ENCODE results near the gene ST8SIA1. TPM values are rescaled to one million over a fixed set of nuclear protein-coding genes. Genes with fewer than 3 reads are reported as not detected.
"Not testable (repeated sequence)": the region's sequence is repeated elsewhere in the genome, so short reads cannot be mapped to it uniquely, and the experiment has no call there.

ST8SIA1 gene
- total and polyA plus RNA-seq, 10 donors: 1.7 to 12.2 (median 5.0) TPM

- no peaks in the 10 kb centered on the region for H3K27me3 ChIP-seq (replicated peaks in 1 of 7)
- no peaks in the 10 kb centered on the region for H3K36me3 ChIP-seq
- no peak for TF ChIP-seq CTCF (IDR thresholded peaks at IDR 0.05 in 8 of 11, conservative IDR thresholded peaks at IDR 0.05 in 3 of 11)
- TF ChIP-seq POLR2AphosphoS5 (IDR thresholded peaks at IDR 0.05): no peak
- no peak for TF ChIP-seq POLR2A (IDR thresholded peaks at IDR 0.05)
- H3K4me3 ChIP-seq: no peak overlapping the region
- intact Hi-C loops (cut with DNase I; ENCODE audit: low total_unique reads): no loop called here
- H3K27ac ChIP-seq: peak overlapping the region in 4 of 8 donors; percentile 22 to 59 (median 34)
- no peak for DNase-seq
- H3K4me1 ChIP-seq: peaks cover 0 to 30% (median 7%) of the 10 kb centered on the region in 6 donors
- no peaks in the 10 kb centered on the region for H3K9me3 ChIP-seq
- 25 to 41% (median 29%) methylated on average over 4 of the region's 4 CpGs for WGBS, 5 donors
Observed at GRCh38 chr12:22164139-22164538, 170.4 kb downstream of the ST8SIA1 start.

- H3K4me1 ChIP-seq: peaks cover 0 to 30% (median 7%) of the 10 kb centered on the region in 6 donors
- intact Hi-C loops (cut with DNase I; ENCODE audit: low total_unique reads): no loop called here
- H3K9me3 ChIP-seq: no peaks in the 10 kb centered on the region
- H3K27me3 ChIP-seq (replicated peaks in 1 of 7): no peaks in the 10 kb centered on the region
- TF ChIP-seq CTCF (IDR thresholded peaks at IDR 0.05 in 8 of 11, conservative IDR thresholded peaks at IDR 0.05 in 3 of 11) (no peak), POLR2AphosphoS5 (IDR thresholded peaks at IDR 0.05) (no peak), POLR2A (IDR thresholded peaks at IDR 0.05) (no peak)
- H3K4me3 ChIP-seq: no peak overlapping the region
- H3K36me3 ChIP-seq: no peaks in the 10 kb centered on the region
- 59 to 71% (median 65%) methylated on average over 3 of the region's 3 CpGs for WGBS, 5 donors
- no peak for DNase-seq
- peak overlapping the region in 3 of 8 donors; percentile 22 to 59 (median 40) for H3K27ac ChIP-seq
Observed at GRCh38 chr12:22163594-22163993, 170.9 kb downstream of the ST8SIA1 start.

GRCh38 chr12:22160396-22161003 lies 174.0 kb downstream of the ST8SIA1 start:
- no peaks in the 10 kb centered on the region for H3K27me3 ChIP-seq (replicated peaks in 1 of 7)
- no peak overlapping the region for H3K4me3 ChIP-seq
- WGBS, 5 donors: 10 to 20% (median 14%) methylated on average over 5 of the region's 5 CpGs
- no peak for DNase-seq
- no peaks in the 10 kb centered on the region for H3K36me3 ChIP-seq
- no peaks in the 10 kb centered on the region for H3K9me3 ChIP-seq
- intact Hi-C loops (cut with DNase I; ENCODE audit: low total_unique reads): no loop called here
- H3K4me1 ChIP-seq: peaks cover 0 to 30% (median 7%) of the 10 kb centered on the region in 6 donors
- H3K27ac ChIP-seq: no peak overlapping the region
- no peak for TF ChIP-seq POLR2AphosphoS5 (IDR thresholded peaks at IDR 0.05)
- no peak for TF ChIP-seq CTCF (IDR thresholded peaks at IDR 0.05 in 8 of 11, conservative IDR thresholded peaks at IDR 0.05 in 3 of 11)
- TF ChIP-seq POLR2A (IDR thresholded peaks at IDR 0.05): no peak

GRCh38 chr12:22149286-22149685 lies 185.2 kb downstream of the ST8SIA1 start:
- H3K4me1 ChIP-seq; intact Hi-C loops (cut with DNase I; ENCODE audit: low total_unique reads); H3K27me3 ChIP-seq (replicated peaks in 1 of 7); H3K27ac ChIP-seq; H3K36me3 ChIP-seq; DNase-seq; H3K4me3 ChIP-seq: not testable (repeated sequence)
- peaks cover 0 to 19% (median 7%) of the 10 kb centered on the region in 8 donors for H3K9me3 ChIP-seq
- WGBS, 5 donors: 71 to 86% (median 81%) methylated on average over 4 of the region's 4 CpGs

GRCh38 chr12:22146686-22147085 lies 187.8 kb downstream of the ST8SIA1 start:
- intact Hi-C loops (cut with DNase I; ENCODE audit: low total_unique reads); H3K27ac ChIP-seq; H3K36me3 ChIP-seq; H3K27me3 ChIP-seq (replicated peaks in 1 of 7); DNase-seq; H3K4me3 ChIP-seq; H3K4me1 ChIP-seq: not testable (repeated sequence)
- 52 to 64% (median 57%) methylated on average over 4 of the region's 4 CpGs for WGBS, 5 donors
- H3K9me3 ChIP-seq: peaks cover 0 to 23% (median 6%) of the 10 kb centered on the region in 8 donors

Other genes starting within 250 kb of the ST8SIA1 start
- gene C2CD5, start 209.8 kb upstream of the ST8SIA1 start, total RNA-seq: 10 to 100 TPM; 35.5 to 76.3 (median 57.5) TPM
- 10 to 100 TPM; 21.2 to 23.9 (median 23.7) TPM for gene C2CD5, start 209.8 kb upstream of the ST8SIA1 start, polyA plus RNA-seq